ENCODE results near the gene SENP7. TPM values are rescaled to one million over a fixed set of nuclear protein-coding genes. Genes with fewer than 3 reads are reported as not detected.

The SENP7 gene
- total and polyA plus RNA-seq, 2 experiments from 2014 or later: 5.0 to 9.0 TPM

GRCh38 chr3:101279765-101280385 is 233.1 kb downstream of the SENP7 start:
- TF ChIP-seq ZNF462 (CRISPR knock-in tag; IDR thresholded peaks at IDR 0.05) (no peak), JUNB (IDR thresholded peaks at IDR 0.05; ENCODE audit: unreplicated experiment) (no peak), CTCF (conservative IDR thresholded peaks at IDR 0.05; ENCODE audit: low read depth in 2 of 2) (no peak), EZH2 (IDR thresholded peaks at IDR 0.05; ENCODE audit: low read depth, unreplicated experiment) (no peak), STAT1 (IDR thresholded peaks at IDR 0.05; ENCODE audit: unreplicated experiment) (no peak), REST (IDR thresholded peaks at IDR 0.05; ENCODE audit: unreplicated experiment) (no peak), ZNF331 (CRISPR knock-in tag; IDR thresholded peaks at IDR 0.05; ENCODE audit: low read depth) (no peak), EZH2phosphoT487 (IDR thresholded peaks at IDR 0.05; ENCODE audit: unreplicated experiment) (no peak), POLR2AphosphoS5 (IDR thresholded peaks at IDR 0.05; ENCODE audit: low read depth) (no peak), ZNF114 (CRISPR knock-in tag; IDR thresholded peaks at IDR 0.05) (no peak), CREB1 (CRISPR knock-in tag; IDR thresholded peaks at IDR 0.05; ENCODE audit: low read depth) (no peak), ETS1 (IDR thresholded peaks at IDR 0.05) (no peak), NANOG (IDR thresholded peaks at IDR 0.05; ENCODE audit: borderline replicate concordance) (no peak)

More at GRCh38 chr3:101279765-101280385, 233.1 kb downstream of the SENP7 start:
- H3K36me3 ChIP-seq (ENCODE audit: insufficient read depth): no peaks in the 10 kb centered on the region
- no peak overlapping the region for H3K27ac ChIP-seq (ENCODE audit: low read depth)
- H4K20me1 ChIP-seq (replicated peaks; ENCODE audit: insufficient read depth): no peaks in the 10 kb centered on the region
- no peaks in the 10 kb centered on the region for H3F3A ChIP-seq (replicated peaks; ENCODE audit: low read depth)
- Mint-ChIP-seq H3K9me3 (no peaks in the 10 kb centered on the region), H3K27me3 (ENCODE audit: insufficient read depth, low read depth, poor library complexity) (peaks cover 7% of the 10 kb centered on the region), H3K4me3 (no peak overlapping the region), H3K36me3 (ENCODE audit: low read depth) (no peaks in the 10 kb centered on the region), H3K4me1 (peaks cover 7% of the 10 kb centered on the region; the same call in 1 of the 3 replicates), H3K27ac (no peak overlapping the region)
- no peak for ATAC-seq
- H3K9me2 ChIP-seq (ENCODE audit: insufficient read depth): no peaks in the 10 kb centered on the region
- H2AFZ ChIP-seq: no peak overlapping the region
- no peak for DNase-seq (ENCODE audit: low spot score)
- peaks cover 6% of the 10 kb centered on the region; the same call in 1 of the 2 replicates for H3K4me1 ChIP-seq (ENCODE audit: insufficient read depth)
- no peaks in the 10 kb centered on the region for H3K79me2 ChIP-seq (replicated peaks; ENCODE audit: insufficient read depth)
- no peak overlapping the region for H3K4me3 ChIP-seq
- peaks cover 13% of the 10 kb centered on the region for H3K27me3 ChIP-seq (ENCODE audit: insufficient read depth)
- H3K4me2 ChIP-seq: no peak overlapping the region
